ENCODE data around the gene PFKFB2. TPM values are rescaled to one million over a fixed set of nuclear protein-coding genes. Genes with fewer than 3 reads are reported as not detected.

Gene PFKFB2
- total and polyA plus RNA-seq, 10 donors: 6.8 to 69.5 (median 23.9) TPM

GRCh38 chr1:207020065-207020708, 32.9 kb upstream of the PFKFB2 start:
- no peak for TF ChIP-seq POLR2A (IDR thresholded peaks at IDR 0.05)
- no peak for TF ChIP-seq CTCF (IDR thresholded peaks at IDR 0.05 in 8 of 11, conservative IDR thresholded peaks at IDR 0.05 in 3 of 11)
- no peak for TF ChIP-seq POLR2AphosphoS5 (IDR thresholded peaks at IDR 0.05)
- no peak for DNase-seq
- no peaks in the 10 kb centered on the region for H3K36me3 ChIP-seq
- no peaks in the 10 kb centered on the region for H3K27me3 ChIP-seq (replicated peaks in 1 of 7)
- H3K9me3 ChIP-seq: no peaks in the 10 kb centered on the region
- peak overlapping the region in 2 of 8 donors; percentile 0 to 49 for H3K27ac ChIP-seq
- 86 to 95% (median 93%) methylated on average over 9 of the region's 9 CpGs for WGBS, 5 donors
- peaks cover 2 to 40% (median 13%) of the 10 kb centered on the region in 6 donors for H3K4me1 ChIP-seq
- intact Hi-C loops (cut with DNase I; ENCODE audit: low total_unique reads): no loop called here
- no peak overlapping the region for H3K4me3 ChIP-seq

- intact Hi-C loops (cut with DNase I; ENCODE audit: low total_unique reads): no loop called here
- H3K27ac ChIP-seq: peak overlapping the region in 3 of 8 donors; percentile 0 to 49 (median 14)
- peaks cover 8 to 45% (median 18%) of the 10 kb centered on the region in 6 donors for H3K4me1 ChIP-seq
Measured at GRCh38 chr1:207020709-207021107, 32.4 kb upstream of the PFKFB2 start.

GRCh38 chr1:207021139-207021861, 31.8 kb upstream of the PFKFB2 start:
- TF ChIP-seq CTCF (IDR thresholded peaks at IDR 0.05 in 8 of 11, conservative IDR thresholded peaks at IDR 0.05 in 3 of 11) (no peak), POLR2A (IDR thresholded peaks at IDR 0.05) (no peak), POLR2AphosphoS5 (IDR thresholded peaks at IDR 0.05) (no peak)
- Histone ChIP-seq H3K4me1 (peaks cover 11 to 51% (median 19%) of the 10 kb centered on the region in 6 donors), H3K27me3 (replicated peaks in 1 of 7) (no peaks in the 10 kb centered on the region), H3K4me3 (no peak overlapping the region), H3K36me3 (no peaks in the 10 kb centered on the region), H3K9me3 (no peaks in the 10 kb centered on the region), H3K27ac (peak overlapping the region in 3 of 8 donors; percentile 14 to 49 (median 22))
- 72 to 92% (median 78%) methylated on average over 8 of the region's 8 CpGs for WGBS, 5 donors
- intact Hi-C loops (cut with DNase I; ENCODE audit: low total_unique reads): no loop called here
- no peak for DNase-seq

More at GRCh38 chr1:207020709-207021107, 32.4 kb upstream of the PFKFB2 start:
- Histone ChIP-seq H3K4me3 (no peak overlapping the region), H3K27me3 (replicated peaks in 1 of 7) (no peaks in the 10 kb centered on the region), H3K9me3 (no peaks in the 10 kb centered on the region), H3K36me3 (no peaks in the 10 kb centered on the region)
- no peak for DNase-seq
- 51 to 72% (median 56%) methylated on average over 4 of the region's 4 CpGs for WGBS, 5 donors
- no peak for TF ChIP-seq POLR2AphosphoS5 (IDR thresholded peaks at IDR 0.05)
- TF ChIP-seq POLR2A (IDR thresholded peaks at IDR 0.05): no peak
- TF ChIP-seq CTCF (IDR thresholded peaks at IDR 0.05 in 8 of 11, conservative IDR thresholded peaks at IDR 0.05 in 3 of 11): no peak

All from spleen (tissue), 11 donors.